Ovary (tissue), 9 donors: ENCODE data around the gene UBE2B. TPM values are rescaled to one million over a fixed set of nuclear protein-coding genes. Genes with fewer than 3 reads are reported as not detected.

Experiments used
- DNase-seq, 5 donors: peaks; one replicate each; pipeline ENCODE4 v3.0.0-alpha.2; 2019 to 2020
- H3K27ac ChIP-seq, 2 donors: fragments of 200-600 bp; one replicate each; pipeline versions ENCODE4 v1.5.1 to v1.8.0; 2019 to 2022
- H3K27me3 ChIP-seq: fragments of 200-600 bp; one replicate; pipeline ENCODE4 v1.8.0; 2022
- H3K36me3 ChIP-seq: fragments of 200-600 bp; sonication (generic); one replicate; pipeline ENCODE4 v1.5.1; 2019
- H3K4me1 ChIP-seq: one replicate; pipeline ENCODE4 v1.8.1; 2013; ENCODE audit warnings: mild to moderate bottlenecking, moderate library complexity; ENCODE audit not compliant: insufficient read depth
- H3K4me3 ChIP-seq: fragments of 200-600 bp; sonication (generic); one replicate; pipeline ENCODE4 v1.5.1; 2017
- H3K9me3 ChIP-seq, 2 donors: fragments of 200-600 bp in 1 of 2; sonication (generic) in 1 of 2; one replicate each; pipeline versions ENCODE4 v1.5.1 to v1.8.1; 2013 to 2019; ENCODE audit warnings: mild to moderate bottlenecking in 1 of 2, moderate library complexity in 1 of 2
- EP300 ChIP-seq: sonication (generic); formaldehyde crosslinking; IDR thresholded peaks from one replicate; pipeline ENCODE4 v1.6.1; 2017; ENCODE audit warnings: antibody characterized with exemption
- POLR2A ChIP-seq: fragments of 450-650 bp; IDR thresholded peaks from one replicate; pipeline ENCODE4 v1.6.1; 2017; ENCODE audit warnings: antibody characterized with exemption, mild to moderate bottlenecking, moderate library complexity
- WGBS, 3 donors: extraction: QIAGEN DNeasy Blood & Tissue Kit in 1 of 3; methylation state at CpG; one replicate each; pipeline versions ENCODE4 v1.1.5 to v1.1.7; 2013 to 2017; 5-methylcytosine and 5-hydroxymethylcytosine counted together
- intact Hi-C, 4 donors: fragments of 100-400 bp; cut with DNase I; formaldehyde crosslinking; loops; one replicate each; pipeline versions ENCODE4 v1.11.0 to v1.15.1; 2022 to 2023
- polyA plus RNA-seq, 2 donors: library from polyadenylated mRNA; stranded (reverse); fragments of 200-250 nt in 1 of 2; fragments of 350-450 nt in 1 of 2; fragmentation: Illumina TruSeq in 1 of 2; extraction: RNeasy Lipid Tissue Mini Kit (QIAGEN cat#74804) in 1 of 2; gene quantifications; one replicate each; pipeline ENCODE4 v1.2.3, GENCODE V29; 2013 to 2014
- total RNA-seq, 7 donors: library from RNA; depleted of rRNA in 2 of 7; stranded (reverse); fragments of >200 nt in 2 of 7; fragmentation: NEBNext Ultra II Directional in 3 of 7; extraction: Animal tissue kit (Norgen Biotek cat#: 25700) in 3 of 7; gene quantifications; one replicate each; pipeline versions ENCODE4 v1.1.0 to v1.2.4, GENCODE V29; 2016 to 2023
- TF ChIP-seq, protein P1 (sequence below), 3 donors: fragments of 450-650 bp in 2 of 3; fragments of 200-600 bp in 1 of 3; IDR thresholded peaks; one replicate each; pipeline versions ENCODE4 v1.5.1 to v1.8.0; 2016 to 2022; ENCODE audit warnings: antibody characterized with exemption in 3 of 3, mild to moderate bottlenecking in 1 of 3
- donor health status: DM: no; HTN: no; CAD: no; lungs with moderate emphysema.
- donor health status: DM: no; HTN: no; CAD: no.
- donor health status: Bipolar disorder and iron deficiency.
- donor health status: DM: yes; HTN: yes; CAD: no.
- donor health status: DM: no; HTN: no; CAD: no.
- donor health status: DM: yes; HTN: yes; CAD: no.

Gene UBE2B
- total and polyA plus RNA-seq, 9 donors: 54.1 to 101 (median 82.8) TPM

- H3K36me3 ChIP-seq: no peaks in the 10 kb centered on the region
Observed at GRCh38 chr5:134383980-134384697, 12.8 kb downstream of the UBE2B start.

GRCh38 chr5:134387443-134387842, 16.1 kb downstream of the UBE2B start:
- no peaks in the 10 kb centered on the region for H3K9me3 ChIP-seq
- intact Hi-C loops: no loop called here
- 93 to 100% (median 96%) methylated on average over 1 of the region's 1 CpG for WGBS, 3 donors
- no peaks in the 10 kb centered on the region for H3K27me3 ChIP-seq
- H3K36me3 ChIP-seq: no peaks in the 10 kb centered on the region
- no peak overlapping the region for H3K27ac ChIP-seq
- TF ChIP-seq, protein P1, sequence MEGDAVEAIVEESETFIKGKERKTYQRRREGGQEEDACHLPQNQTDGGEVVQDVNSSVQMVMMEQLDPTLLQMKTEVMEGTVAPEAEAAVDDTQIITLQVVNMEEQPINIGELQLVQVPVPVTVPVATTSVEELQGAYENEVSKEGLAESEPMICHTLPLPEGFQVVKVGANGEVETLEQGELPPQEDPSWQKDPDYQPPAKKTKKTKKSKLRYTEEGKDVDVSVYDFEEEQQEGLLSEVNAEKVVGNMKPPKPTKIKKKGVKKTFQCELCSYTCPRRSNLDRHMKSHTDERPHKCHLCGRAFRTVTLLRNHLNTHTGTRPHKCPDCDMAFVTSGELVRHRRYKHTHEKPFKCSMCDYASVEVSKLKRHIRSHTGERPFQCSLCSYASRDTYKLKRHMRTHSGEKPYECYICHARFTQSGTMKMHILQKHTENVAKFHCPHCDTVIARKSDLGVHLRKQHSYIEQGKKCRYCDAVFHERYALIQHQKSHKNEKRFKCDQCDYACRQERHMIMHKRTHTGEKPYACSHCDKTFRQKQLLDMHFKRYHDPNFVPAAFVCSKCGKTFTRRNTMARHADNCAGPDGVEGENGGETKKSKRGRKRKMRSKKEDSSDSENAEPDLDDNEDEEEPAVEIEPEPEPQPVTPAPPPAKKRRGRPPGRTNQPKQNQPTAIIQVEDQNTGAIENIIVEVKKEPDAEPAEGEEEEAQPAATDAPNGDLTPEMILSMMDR (IDR thresholded peaks at IDR 0.05): no peak
- no peak for TF ChIP-seq POLR2A
- no peak for TF ChIP-seq EP300
- H3K4me3 ChIP-seq: no peak overlapping the region
- no peaks in the 10 kb centered on the region for H3K4me1 ChIP-seq
- no peak for DNase-seq

More at GRCh38 chr5:134383980-134384697, 12.8 kb downstream of the UBE2B start:
- intact Hi-C loops: no loop called here
- 64 to 76% (median 70%) methylated on average over 4 of the region's 4 CpGs for WGBS, 3 donors
- Histone ChIP-seq H3K27me3 (no peaks in the 10 kb centered on the region), H3K4me3 (no peak overlapping the region), H3K4me1 (no peaks in the 10 kb centered on the region), H3K27ac (no peak overlapping the region), H3K9me3 (no peaks in the 10 kb centered on the region)
- no peak for DNase-seq
- TF ChIP-seq POLR2A: no peak
- no peak for TF ChIP-seq EP300
- TF ChIP-seq, protein P1 (IDR thresholded peaks at IDR 0.05): no peak

DNA sequence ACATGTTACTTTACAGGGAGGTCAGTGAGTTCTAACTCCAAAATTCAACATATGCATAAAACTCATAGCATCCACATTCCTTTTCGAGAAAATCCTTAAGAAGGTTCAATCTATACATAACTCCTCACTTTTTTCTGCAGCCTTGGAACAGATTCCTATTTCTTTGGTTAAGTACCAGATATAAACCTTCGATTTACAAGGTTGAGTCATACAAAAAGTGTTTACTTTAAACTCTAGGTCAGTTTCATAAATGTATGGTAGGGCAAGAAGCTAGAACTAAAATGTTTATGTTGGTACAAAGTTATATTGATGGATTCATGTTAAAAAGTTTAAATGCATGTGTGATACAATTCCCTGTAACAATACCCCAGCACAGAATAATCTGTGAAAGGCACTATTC, 20.9 kb downstream of the UBE2B start:
- H3K4me1 ChIP-seq: no peaks in the 10 kb centered on the region
- H3K9me3 ChIP-seq: no peaks in the 10 kb centered on the region
- H3K27me3 ChIP-seq: no peaks in the 10 kb centered on the region
- no peak for TF ChIP-seq EP300
- 86 to 91% (median 89%) methylated on average over 2 of the region's 2 CpGs for WGBS, 3 donors
- H3K36me3 ChIP-seq: no peaks in the 10 kb centered on the region
- H3K4me3 ChIP-seq: no peak overlapping the region
- intact Hi-C loops: no loop called here
- no peak for DNase-seq
- H3K27ac ChIP-seq: no peak overlapping the region

- no peaks in the 10 kb centered on the region for H3K36me3 ChIP-seq
- no peaks in the 10 kb centered on the region for H3K27me3 ChIP-seq
- H3K9me3 ChIP-seq: no peaks in the 10 kb centered on the region
- TF ChIP-seq POLR2A (no peak), EP300 (no peak)
- TF ChIP-seq, protein P1 (IDR thresholded peaks at IDR 0.05): no peak
- intact Hi-C loops: no loop called here
- 89 to 98% (median 91%) methylated on average over 7 of the region's 7 CpGs for WGBS, 3 donors
- no peak overlapping the region for H3K27ac ChIP-seq
- peaks cover 1% of the 10 kb centered on the region for H3K4me1 ChIP-seq
- no peak for DNase-seq
- H3K4me3 ChIP-seq: no peak overlapping the region
Observed at GRCh38 chr5:134394932-134395331, 23.6 kb downstream of the UBE2B start.

DNA sequence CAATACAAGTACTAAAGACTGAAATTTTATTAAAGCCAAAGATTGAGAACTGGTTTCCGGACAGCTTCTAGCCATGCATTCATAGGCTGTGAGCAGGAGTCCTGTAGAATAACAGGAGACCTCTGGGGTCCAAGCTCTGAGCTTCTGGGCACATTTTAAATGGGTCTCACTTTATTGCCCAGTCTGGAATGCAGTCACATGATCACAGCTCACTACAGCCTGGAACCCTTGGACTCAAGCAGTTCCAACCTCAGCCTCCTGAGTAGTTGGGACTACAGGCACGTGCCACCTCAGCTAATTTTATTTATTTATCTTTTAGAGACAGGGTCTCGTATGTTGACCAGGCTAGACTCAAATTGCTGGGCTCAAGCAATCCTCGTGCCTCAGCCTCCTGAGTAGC, 24.9 kb downstream of the UBE2B start:
- H3K27me3 ChIP-seq: no peaks in the 10 kb centered on the region
- TF ChIP-seq POLR2A (no peak), EP300 (no peak)
- TF ChIP-seq, protein P1 (IDR thresholded peaks at IDR 0.05): no peak
- no peaks in the 10 kb centered on the region for H3K36me3 ChIP-seq
- no peak for DNase-seq
- no peak overlapping the region for H3K27ac ChIP-seq
- 80 to 85% (median 83%) methylated on average over 4 of the region's 4 CpGs for WGBS, 3 donors
- intact Hi-C loops: no loop called here
- H3K9me3 ChIP-seq: no peaks in the 10 kb centered on the region
- H3K4me1 ChIP-seq: peaks cover 1% of the 10 kb centered on the region
- H3K4me3 ChIP-seq: no peak overlapping the region
